ENCODE data around the gene TACC2. TPM values are rescaled to one million over a fixed set of nuclear protein-coding genes. Genes with fewer than 3 reads are reported as not detected.
"Not testable (repeated sequence)": the region's sequence is repeated elsewhere in the genome, so short reads cannot be mapped to it uniquely, and the experiment has no call there.

Gene TACC2
- total RNA-seq: 98.1 TPM

- DNase-seq (ENCODE audit: low spot score): no peak
Measured at GRCh38 chr10:121988361-121989324, at the start of gene TACC2. TSS of gene TACC2 (plus strand) at chr10:121989163. CDS start at chr10:122021982, 32,819 bp downstream.

GRCh38 chr10:121941532-121941931 is 47.4 kb upstream of the TACC2 start:
- no peak for DNase-seq (ENCODE audit: low spot score)

- no peak for DNase-seq (ENCODE audit: low spot score)
Measured at GRCh38 chr10:121942749-121943416, 46.1 kb upstream of the TACC2 start.

- no peak for DNase-seq (ENCODE audit: low spot score)
Measured at GRCh38 chr10:121947343-121948330, 41.3 kb upstream of the TACC2 start.

GRCh38 chr10:121949049-121949448 is 39.9 kb upstream of the TACC2 start:
- DNase-seq (ENCODE audit: low spot score): no peak

GRCh38 chr10:121949451-121949850 is 39.5 kb upstream of the TACC2 start:
- DNase-seq (ENCODE audit: low spot score): no peak

- DNase-seq (ENCODE audit: low spot score): no peak
Measured at GRCh38 chr10:121952226-121952625, 36.7 kb upstream of the TACC2 start.

- no peak for DNase-seq (ENCODE audit: low spot score)
Measured at GRCh38 chr10:121956111-121957061, 32.6 kb upstream of the TACC2 start.

GRCh38 chr10:121959671-121960070 is 29.3 kb upstream of the TACC2 start:
- DNase-seq (ENCODE audit: low spot score): no peak

- no peak for DNase-seq (ENCODE audit: low spot score)
Measured at GRCh38 chr10:121961456-121961855, 27.5 kb upstream of the TACC2 start.

- no peak for DNase-seq (ENCODE audit: low spot score)
Measured at GRCh38 chr10:121965996-121966395, 23.0 kb upstream of the TACC2 start.

GRCh38 chr10:121969086-121969485 is 19.9 kb upstream of the TACC2 start:
- DNase-seq (ENCODE audit: low spot score): not testable (repeated sequence)

GRCh38 chr10:121974019-121974534 is 14.9 kb upstream of the TACC2 start:
- DNase-seq (ENCODE audit: low spot score): no peak

- peak; percentile 81 for DNase-seq (ENCODE audit: low spot score)
Measured at GRCh38 chr10:121974535-121975294, 14.2 kb upstream of the TACC2 start, which contains the start of gene NSMCE4A. TSS of gene NSMCE4A (minus strand) at chr10:121975217. CDS start at chr10:121975165, 52 bp downstream.

GRCh38 chr10:121975295-121976086 is 13.5 kb upstream of the TACC2 start:
- DNase-seq (ENCODE audit: low spot score): no peak

GRCh38 chr10:121976607-121977006 is 12.4 kb upstream of the TACC2 start:
- DNase-seq (ENCODE audit: low spot score): no peak

- no peak for DNase-seq (ENCODE audit: low spot score)
Measured at GRCh38 chr10:121978511-121978910, 10.5 kb upstream of the TACC2 start.

- DNase-seq (ENCODE audit: low spot score): no peak
Measured at GRCh38 chr10:121981346-121981745, 7.6 kb upstream of the TACC2 start.

Data from ureter (tissue), 1 donor.